K562 (cell line): ENCODE measurements around the gene RMP24.

ENCODE experiments used
- ATAC-seq: fragments of 200-7000 bp; cut with Tn5 transposase; 3 replicates; pipeline ENCODE4 v1.9.1; 2020; ENCODE audit warnings: moderate library complexity
- BruUV-seq: library from RNA; stranded (reverse); fragments of 400-500 nt; replicated peaks from 2 replicates; lab custom pipeline; 2021; lab: Mats Ljungman, UMichigan
- CTCF ChIA-PET: fragments of 300-600 bp; formaldehyde crosslinking; extraction: SDS; loops from one replicate; lab custom pipeline; 2021; ENCODE audit warnings: low intra/inter-chr PET ratio; lab: Yijun Ruan, JAX
- POLR2A ChIA-PET: fragments of 300-600, 350-650 bp; sonication (Branson Sonifier 250); formaldehyde crosslinking; extraction: SDS; loops from one replicate; lab custom pipeline; 2021; ENCODE audit warnings: antibody characterized with exemption, inconsistent platforms; lab: Yijun Ruan, JAX
- DNase-seq, 4 experiments: peaks; one replicate each; pipeline versions ENCODE4 v3.0.0 to v3.0.0-alpha.2; 2011 to 2018; ENCODE audit warnings: low spot score in 3 of 4, mixed read lengths in 3 of 4; ENCODE audit errors: extremely low read depth in 1 of 4
- FAIRE-seq: peaks from 2 replicates; lab custom pipeline; 2011; peaks lifted over from hg19 to GRCh38; lab: Jason Lieb, UNC
- H2AFZ ChIP-seq: 2 replicates; pipeline ENCODE4 v1.6.0; 2011; ENCODE audit warnings: low read depth, low read length, control low read depth, inconsistent platforms
- H3K27ac ChIP-seq: fragments of 200-600 bp; 3 replicates; pipeline ENCODE4 v1.8.0; 2011; ENCODE audit warnings: low read depth, mild to moderate bottlenecking, control low read depth, inconsistent platforms, low read length, moderate library complexity, mixed read lengths; ENCODE audit errors: extremely low read depth
- H3K27me3 ChIP-seq, 2 experiments: fragments of 300-600 bp in 1 of 2; 2 replicates in 1 of 2; 3 replicates in 1 of 2; pipeline versions ENCODE4 v1.6.0 to v1.8.0; 2011; ENCODE audit warnings: inconsistent platforms in 2 of 2, low read length in 2 of 2, mild to moderate bottlenecking in 1 of 2, mixed read lengths in 1 of 2, moderate library complexity in 1 of 2; ENCODE audit not compliant: control insufficient read depth in 2 of 2, insufficient read depth in 2 of 2
- H3K36me3 ChIP-seq: fragments of 300-600 bp; 3 replicates; pipeline ENCODE4 v1.8.0; 2011; ENCODE audit warnings: mild to moderate bottlenecking, low read length, inconsistent platforms; ENCODE audit not compliant: control insufficient read depth, insufficient read depth
- H3K4me1 ChIP-seq, 2 experiments: fragments of 200-600 bp in 1 of 2; replicated peaks in 1 of 2; 2 replicates in 1 of 2; 3 replicates in 1 of 2; pipeline versions ENCODE4 v1.5.1 to v1.8.0; 2011; ENCODE audit warnings: inconsistent platforms in 2 of 2, low read length in 2 of 2, mild to moderate bottlenecking in 1 of 2, mixed read lengths in 1 of 2, moderate library complexity in 1 of 2; ENCODE audit not compliant: control insufficient read depth in 2 of 2, insufficient read depth in 2 of 2
- H3K4me2 ChIP-seq: 2 replicates; pipeline ENCODE4 v1.6.1; 2011; ENCODE audit warnings: low read length, control low read depth, inconsistent platforms, mixed read lengths; ENCODE audit not compliant: insufficient read depth
- H3K4me3 ChIP-seq: fragments of 200-600 bp; sonication (generic), shearing (Covaris generic); 2 replicates; pipeline ENCODE4 v1.5.1; 2016; ENCODE audit warnings: control low read depth, inconsistent platforms
- H3K79me2 ChIP-seq: fragments of 200-600 bp; 3 replicates; pipeline ENCODE4 v1.8.0; 2011; ENCODE audit warnings: low read length, inconsistent platforms; ENCODE audit not compliant: control insufficient read depth, insufficient read depth
- H3K9ac ChIP-seq, 2 experiments: 2 replicates each; pipeline versions ENCODE4 v1.6.0 to v1.6.1; 2011; ENCODE audit warnings: low read depth in 2 of 2, low read length in 2 of 2, control low read depth in 1 of 2, inconsistent platforms in 1 of 2, mild to moderate bottlenecking in 1 of 2, mixed read lengths in 1 of 2; ENCODE audit not compliant: insufficient read depth in 1 of 2
- H3K9me1 ChIP-seq: one replicate; pipeline ENCODE4 v1.6.0; 2011; ENCODE audit warnings: inconsistent platforms, mild to moderate bottlenecking, low read length, moderate library complexity; ENCODE audit not compliant: control insufficient read depth, insufficient read depth
- H3K9me3 ChIP-seq: replicated peaks from 2 replicates; pipeline ENCODE4 v1.5.1; 2011; ENCODE audit warnings: low read depth, low read length, inconsistent platforms; ENCODE audit not compliant: control insufficient read depth, insufficient read depth
- H4K20me1 ChIP-seq: replicated peaks from 2 replicates; pipeline ENCODE4 v1.6.1; 2011; ENCODE audit warnings: low read length, inconsistent platforms, mixed read lengths; ENCODE audit not compliant: control insufficient read depth, insufficient read depth
- CTCF ChIP-seq, 3 experiments: IDR thresholded peaks in 2 of 3; conservative IDR thresholded peaks in 1 of 3; 2 replicates each; pipeline ENCODE4 v1.5.1; 2011 to 2012; ENCODE audit warnings: low read length in 3 of 3, mild to moderate bottlenecking in 3 of 3, control low read depth in 2 of 3, improper control_type of control experiment in 1 of 3, inconsistent platforms in 1 of 3, low read depth in 1 of 3, mixed read lengths in 1 of 3, moderate library complexity in 1 of 3; ENCODE audit not compliant: insufficient read depth in 2 of 3
- MEIS2 ChIP-seq: fragments of 450-650 bp; IDR thresholded peaks from 2 replicates; pipeline ENCODE4 v1.6.1; 2014; ENCODE audit warnings: mild to moderate bottlenecking; ENCODE audit not compliant: partially characterized antibody
- RAD21 ChIP-seq, 2 experiments: fragments of 250-450 bp in 1 of 2; fragments of 450-650 bp in 1 of 2; sonication (Bioruptor Pico) in 1 of 2; formaldehyde crosslinking in 1 of 2; IDR thresholded peaks in 1 of 2; conservative IDR thresholded peaks in 1 of 2; 2 replicates each; pipeline versions ENCODE4 v1.4.0 to v1.8.0; 2020 to 2022; ENCODE audit warnings: mild to moderate bottlenecking in 2 of 2, moderate library complexity in 1 of 2
- REST ChIP-seq, 2 experiments: fragments of 450-650 bp; formaldehyde crosslinking in 1 of 2; IDR thresholded peaks; 2 replicates each; pipeline versions ENCODE4 v1.4.0 to v1.6.1; 2014 to 2020; ENCODE audit warnings: mild to moderate bottlenecking in 2 of 2, borderline replicate concordance in 1 of 2, low read depth in 1 of 2
- WGBS: fragments of 100-300 bp; shearing (Covaris generic); methylation state at CpG from one replicate; pipeline ENCODE4 v1.1.6; 2016; ENCODE audit warnings: low coverage, mixed read lengths; ENCODE audit not compliant: insufficient coverage; ENCODE audit errors: missing lambda C conversion rate; 5-methylcytosine and 5-hydroxymethylcytosine counted together
- in situ Hi-C: fragments of 300-500 bp; cut with MboI; formaldehyde crosslinking; loops from 4 replicates; pipeline ENCODE4 v1.15.0; 2018; ENCODE audit warnings: inconsistent platforms, mixed read lengths
- intact Hi-C: fragments of 100-400 bp; cut with micrococcal nuclease; formaldehyde crosslinking; loops from 2 replicates; pipeline ENCODE4 v1.14.2; 2022

RMP24 gene

GRCh38 chr18:35939138-35939537, 33.3 kb upstream of the RMP24 start:
- no peaks in the 10 kb centered on the region for H3K9me1 ChIP-seq
- no peak overlapping the region for H3K9ac ChIP-seq
- H3K9me3 ChIP-seq: no peaks in the 10 kb centered on the region
- intact Hi-C loops (no loop called here), in situ Hi-C loops (no loop called here)
- H3K4me1 ChIP-seq: no peaks in the 10 kb centered on the region
- H3K27ac ChIP-seq: no peak overlapping the region
- ATAC-seq (peak; percentile 76), FAIRE-seq (no peak), DNase-seq (peak in 1 of 4 experiments; percentile 34)
- TF ChIP-seq REST (IDR thresholded peaks at IDR 0.05; ENCODE audit: borderline replicate concordance): 0 out of 2 replicates have a peak, but pooled peaks have one; percentile 7
- TF ChIP-seq REST (CRISPR knock-in tag; IDR thresholded peaks at IDR 0.05; ENCODE audit: low read depth): no peak
- TF ChIP-seq CTCF (IDR thresholded peaks at IDR 0.05 in 2 of 3, conservative IDR thresholded peaks at IDR 0.05 in 1 of 3; ENCODE audit: insufficient read depth in 2 of 3, low read depth in 1 of 3, low read length in 3 of 3): peak; percentile 35 to 60 (median 52); a peak in 5 of 6 replicates
- no peak for TF ChIP-seq MEIS2
- TF ChIP-seq RAD21 (CRISPR knock-in tag; conservative IDR thresholded peaks at IDR 0.05 in 1 of 2, IDR thresholded peaks at IDR 0.05 in 1 of 2): peak in 1 of 2 experiments; percentile 47; a peak in 2 of 4 replicates
- no TSS peak for BruUV-seq
- no peaks in the 10 kb centered on the region for H3K79me2 ChIP-seq
- H2AFZ ChIP-seq: no peak overlapping the region
- no peaks in the 10 kb centered on the region for H3K36me3 ChIP-seq
- POLR2A ChIA-PET: interaction anchor here (0.6 kb wide), 1 partner anchor 372 kb away, joined by 3 read pairs; no protein-coding TSS in a partner anchor
- no peak overlapping the region for H3K4me2 ChIP-seq
- WGBS: 2% methylated on average over 5 of the region's 5 CpGs
- no peak overlapping the region for H3K4me3 ChIP-seq
- H4K20me1 ChIP-seq: no peaks in the 10 kb centered on the region
- CTCF ChIA-PET: no interaction called here
- H3K27me3 ChIP-seq: peaks cover 0 to 5% of the 10 kb centered on the region in 2 experiments; a peak in 2 of 5 replicates
